ENCODE results near the gene C1orf116.

Gene C1orf116

GRCh38 chr1:207026104-207026534 lies 6.4 kb downstream of the C1orf116 start:
- TF ChIP-seq REST (IDR thresholded peaks at IDR 0.05; ENCODE audit: insufficient replicate concordance, low read depth) (no peak), CTCF (IDR thresholded peaks at IDR 0.05; ENCODE audit: insufficient read depth, low read length) (no peak), POLR2AphosphoS5 (IDR thresholded peaks at IDR 0.05; ENCODE audit: low read depth) (no peak), SPI1 (IDR thresholded peaks at IDR 0.05; ENCODE audit: borderline replicate concordance, low read depth) (no peak), GABPA (IDR thresholded peaks at IDR 0.05; ENCODE audit: low read depth) (no peak)
- DNase-seq (ENCODE audit: low read depth in 1 of 2, low spot score in 1 of 2), result no peak
- Histone ChIP-seq H3K4me3 (replicated peaks; ENCODE audit: insufficient read depth, low read length) (no peak overlapping the region), H3K27me3 (ENCODE audit: insufficient read depth, poor library complexity, severe bottlenecking) (no peaks in the 10 kb centered on the region), H3K27ac (replicated peaks) (no peak overlapping the region)

GRCh38 chr1:207025146-207025880 lies 7.2 kb downstream of the C1orf116 start:
- Histone ChIP-seq H3K27ac (replicated peaks) (peak overlapping the region; percentile 53), H3K27me3 (ENCODE audit: insufficient read depth, poor library complexity, severe bottlenecking) (no peaks in the 10 kb centered on the region), H3K4me3 (replicated peaks; ENCODE audit: insufficient read depth, low read length) (no peak overlapping the region)
- no peak for TF ChIP-seq REST (IDR thresholded peaks at IDR 0.05; ENCODE audit: insufficient replicate concordance, low read depth)
- TF ChIP-seq SPI1 (IDR thresholded peaks at IDR 0.05; ENCODE audit: borderline replicate concordance, low read depth), result no peak
- no peak for TF ChIP-seq GABPA (IDR thresholded peaks at IDR 0.05; ENCODE audit: low read depth)
- TF ChIP-seq POLR2AphosphoS5 (IDR thresholded peaks at IDR 0.05; ENCODE audit: low read depth), result no peak
- TF ChIP-seq CTCF (IDR thresholded peaks at IDR 0.05; ENCODE audit: insufficient read depth, low read length), result no peak
- peak in 1 of 2 experiments; percentile 23 for DNase-seq (ENCODE audit: low read depth in 1 of 2, low spot score in 1 of 2)

DNA sequence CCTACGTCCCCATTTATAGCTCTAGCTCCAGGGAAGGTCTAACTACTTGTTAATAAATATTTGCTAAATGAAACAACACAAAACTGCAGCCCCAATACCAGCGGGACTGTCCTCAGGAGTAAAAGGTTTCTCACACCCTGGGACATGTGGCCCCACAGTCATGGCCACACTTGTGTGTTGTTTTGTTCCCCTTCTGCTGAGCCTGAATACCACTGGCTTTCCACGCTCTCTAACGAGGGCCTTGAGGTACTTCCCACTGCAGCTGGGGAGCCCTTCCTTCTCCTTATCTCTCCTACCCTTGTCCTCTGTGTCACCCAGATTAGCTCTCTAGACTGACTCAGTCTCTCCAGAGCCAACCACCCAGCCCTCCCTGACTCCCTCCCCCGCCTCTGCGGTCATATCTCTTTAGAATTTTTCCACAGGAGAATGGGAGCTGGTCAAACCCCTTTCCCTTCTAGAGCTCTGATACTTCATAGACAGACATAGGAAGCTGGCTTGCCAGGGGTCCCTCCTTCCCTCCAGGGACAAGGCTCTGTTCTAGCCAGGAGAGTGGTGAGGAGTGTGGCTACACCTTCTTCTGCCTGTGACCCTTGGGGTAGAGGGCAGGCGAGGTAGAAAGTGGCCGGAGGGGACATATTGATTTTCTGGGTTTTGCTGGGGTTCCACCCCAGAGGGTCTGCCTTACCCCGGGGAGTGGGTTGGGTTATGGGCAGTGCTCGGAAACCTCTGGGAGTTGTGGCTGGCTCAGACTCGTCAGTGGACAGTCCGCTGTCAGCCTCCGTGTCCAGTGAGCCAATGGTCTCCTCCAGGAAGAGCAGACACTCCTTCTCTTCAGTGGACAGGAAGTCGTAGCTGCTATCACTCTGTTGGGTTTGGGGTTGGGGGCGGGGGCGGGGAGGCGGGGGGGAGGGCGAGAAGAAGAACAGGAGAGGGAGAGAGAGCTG lies 8.1 kb downstream of the C1orf116 start:
- DNase-seq (ENCODE audit: low read depth in 1 of 2, low spot score in 1 of 2), result peak; percentile 42 to 78
- no peaks in the 10 kb centered on the region for H3K27me3 ChIP-seq (ENCODE audit: insufficient read depth, poor library complexity, severe bottlenecking)
- no peak overlapping the region for H3K4me3 ChIP-seq (replicated peaks; ENCODE audit: insufficient read depth, low read length)
- TF ChIP-seq SPI1 (IDR thresholded peaks at IDR 0.05; ENCODE audit: borderline replicate concordance, low read depth) (no peak), CTCF (IDR thresholded peaks at IDR 0.05; ENCODE audit: insufficient read depth, low read length) (no peak), REST (IDR thresholded peaks at IDR 0.05; ENCODE audit: insufficient replicate concordance, low read depth) (peak; percentile 12), POLR2AphosphoS5 (IDR thresholded peaks at IDR 0.05; ENCODE audit: low read depth) (peak; percentile 50; the same call in 1 of the 2 replicates), GABPA (IDR thresholded peaks at IDR 0.05; ENCODE audit: low read depth) (no peak)
- H3K27ac ChIP-seq (replicated peaks), result peak overlapping the region; percentile 52
